ENCODE data around the gene SPEM3.
"Not testable (repeated sequence)": the region's sequence is repeated elsewhere in the genome, so short reads cannot be mapped to it uniquely, and the experiment has no call there.

SPEM3 gene

GRCh38 chr17:7442142-7442541, 13.5 kb downstream of the SPEM3 start:
- no peak for DNase-seq (ENCODE audit: low read depth)

- DNase-seq (ENCODE audit: low read depth) = no peak
These were observed 15.1 kb downstream of the SPEM3 start for GRCh38 chr17:7443499-7444485.

GRCh38 chr17:7444682-7445618, 16.3 kb downstream of the SPEM3 start, which contains the start of gene CHRNB1:
Gene CHRNB1, plus strand, starts transcription at chr17:7445061. Its CDS starts 67 bp downstream, at chr17:7445128.
- no peak for DNase-seq (ENCODE audit: low read depth)

- DNase-seq (ENCODE audit: low read depth) = no peak
These were observed 16.9 kb downstream of the SPEM3 start for GRCh38 chr17:7445619-7445968.

- DNase-seq (ENCODE audit: low read depth) = no peak
These were observed 19.8 kb downstream of the SPEM3 start for GRCh38 chr17:7448461-7448860.

- no peak for DNase-seq (ENCODE audit: low read depth)
These were observed 31.4 kb downstream of the SPEM3 start for GRCh38 chr17:7459961-7460545.

- no peak for DNase-seq (ENCODE audit: low read depth)
These were observed 32.4 kb downstream of the SPEM3 start for GRCh38 chr17:7460850-7461660.

GRCh38 chr17:7462474-7463371, 34.1 kb downstream of the SPEM3 start:
- no peak for DNase-seq (ENCODE audit: low read depth)

- no peak for DNase-seq (ENCODE audit: low read depth)
These were observed 34.8 kb downstream of the SPEM3 start for GRCh38 chr17:7463372-7463846.

GRCh38 chr17:7464081-7464480, 35.4 kb downstream of the SPEM3 start:
- DNase-seq (ENCODE audit: low read depth) = no peak

- no peak for DNase-seq (ENCODE audit: low read depth)
These were observed 37.1 kb downstream of the SPEM3 start for GRCh38 chr17:7465597-7466275.

GRCh38 chr17:7466318-7466638, 37.6 kb downstream of the SPEM3 start:
- no peak for DNase-seq (ENCODE audit: low read depth)

GRCh38 chr17:7466639-7467341, 38.1 kb downstream of the SPEM3 start:
- no peak for DNase-seq (ENCODE audit: low read depth)

GRCh38 chr17:7467498-7467897, 38.8 kb downstream of the SPEM3 start:
- DNase-seq (ENCODE audit: low read depth) = no peak

GRCh38 chr17:7468290-7468689, 39.6 kb downstream of the SPEM3 start:
- no peak for DNase-seq (ENCODE audit: low read depth)

GRCh38 chr17:7468804-7469389, 40.2 kb downstream of the SPEM3 start:
- no peak for DNase-seq (ENCODE audit: low read depth)

- DNase-seq (ENCODE audit: low read depth) = not testable (repeated sequence)
These were observed 41.2 kb downstream of the SPEM3 start for GRCh38 chr17:7469843-7470242.

- not testable (repeated sequence) for DNase-seq (ENCODE audit: low read depth)
These were observed 41.9 kb downstream of the SPEM3 start for GRCh38 chr17:7470457-7470973.
